H1 (cell line): ENCODE results near the gene GPR156. TPM values are rescaled to one million over a fixed set of nuclear protein-coding genes. Genes with fewer than 3 reads are reported as not detected.

Experiments
- CTCF ChIA-PET: fragments of 300-600 bp; sonication (Branson Sonifier 250); formaldehyde crosslinking; loops from one replicate; lab custom pipeline; 2021; ENCODE audit not compliant: partially characterized antibody; lab: Charles Lee
- POLR2A ChIA-PET: fragments of 300-600 bp; sonication (Branson Sonifier 250); formaldehyde crosslinking; loops from one replicate; lab custom pipeline; 2021; ENCODE audit warnings: inconsistent platforms; ENCODE audit not compliant: partially characterized antibody; lab: Charles Lee
- DNase-seq, 2 experiments: peaks; one replicate each; pipeline versions ENCODE4 v3.0.0 to v3.0.0-alpha.2; 2010 to 2022; ENCODE audit warnings: low spot score in 2 of 2, low read depth in 1 of 2, mixed read lengths in 1 of 2
- FAIRE-seq: peaks from 2 replicates; lab custom pipeline; 2011; peaks lifted over from hg19 to GRCh38; lab: Jason Lieb, UNC
- H2AFZ ChIP-seq: 2 replicates; pipeline ENCODE4 v1.8.1; 2012; ENCODE audit warnings: low read length, inconsistent platforms
- H2AK5ac ChIP-seq: 2 replicates; pipeline ENCODE4 v1.6.1; 2013; ENCODE audit warnings: low read depth, low read length
- H2BK120ac ChIP-seq: replicated peaks from 2 replicates; pipeline ENCODE3; 2013; ENCODE audit warnings: low read depth, low read length, inconsistent platforms
- H2BK12ac ChIP-seq: 2 replicates; pipeline ENCODE4 v1.6.1; 2013; ENCODE audit warnings: low read depth, low read length
- H2BK15ac ChIP-seq: 2 replicates; pipeline ENCODE4 v1.6.1; 2013; ENCODE audit warnings: low read length
- H2BK20ac ChIP-seq: 2 replicates; pipeline ENCODE4 v1.6.1; 2013; ENCODE audit warnings: low read length
- H2BK5ac ChIP-seq: 2 replicates; pipeline ENCODE4 v1.6.1; 2013; ENCODE audit warnings: low read depth, low read length
- H3K14ac ChIP-seq: 2 replicates; pipeline ENCODE4 v1.6.1; 2013; ENCODE audit warnings: inconsistent platforms; ENCODE audit not compliant: insufficient read length
- H3K18ac ChIP-seq: 2 replicates; pipeline ENCODE4 v1.6.1; 2013; ENCODE audit warnings: low read length; ENCODE audit errors: extremely low read depth
- H3K23ac ChIP-seq: 2 replicates; pipeline ENCODE4 v1.6.1; 2013; ENCODE audit warnings: inconsistent platforms; ENCODE audit not compliant: insufficient read length
- H3K23me2 ChIP-seq: 2 replicates; pipeline ENCODE4 v1.6.1; 2013; ENCODE audit warnings: low read depth, low read length
- H3K27ac ChIP-seq: 2 replicates; pipeline ENCODE4 v1.6.1; 2011; ENCODE audit warnings: low read depth, low read length, inconsistent platforms
- H3K27me3 ChIP-seq, 4 experiments: replicated peaks in 1 of 4; 1 replicate in 1 of 4; 2 replicates in 3 of 4; pipeline versions ENCODE4 v1.6.1 to v1.8.1; 2011 to 2013; ENCODE audit warnings: low read length in 3 of 4, mild to moderate bottlenecking in 3 of 4, inconsistent platforms in 2 of 4, mixed read lengths in 2 of 4, moderate library complexity in 1 of 4; ENCODE audit not compliant: control insufficient read depth in 3 of 4, insufficient read depth in 3 of 4; ENCODE audit errors: extremely low read depth in 1 of 4
- H3K36me3 ChIP-seq, 4 experiments: 2 replicates each; pipeline versions ENCODE4 v1.6.1 to v1.8.1; 2011 to 2013; ENCODE audit warnings: mild to moderate bottlenecking in 4 of 4, low read length in 3 of 4, moderate library complexity in 2 of 4, control low read depth in 1 of 4, inconsistent platforms in 1 of 4; ENCODE audit not compliant: insufficient read depth in 4 of 4, control insufficient read depth in 2 of 4
- H3K4ac ChIP-seq: replicated peaks from 2 replicates; pipeline ENCODE3; 2013; ENCODE audit warnings: low read length, low read depth, mixed read lengths, inconsistent platforms; ENCODE audit not compliant: insufficient read length
- H3K4me1 ChIP-seq, 4 experiments: replicated peaks in 1 of 4; 1 replicate in 1 of 4; 2 replicates in 3 of 4; pipeline versions ENCODE4 v1.6.1 to v1.8.1; 2011 to 2013; ENCODE audit warnings: low read length in 3 of 4, inconsistent platforms in 2 of 4, mixed read lengths in 1 of 4; ENCODE audit not compliant: insufficient read depth in 4 of 4, control insufficient read depth in 3 of 4
- H3K4me2 ChIP-seq, 2 experiments: 2 replicates each; pipeline versions ENCODE4 v1.6.1 to v1.8.1; 2011 to 2013; ENCODE audit warnings: low read depth in 2 of 2, low read length in 2 of 2, control low read depth in 1 of 2, inconsistent platforms in 1 of 2, mild to moderate bottlenecking in 1 of 2; ENCODE audit not compliant: insufficient read depth in 1 of 2
- H3K4me3 ChIP-seq, 4 experiments: fragments of 200-600, 300-600 bp in 1 of 4; sonication (generic), shearing (Covaris generic), sonication (Bioruptor Twin) in 1 of 4; 2 replicates each; pipeline versions ENCODE4 v1.5.1 to v1.8.1; 2011 to 2016; ENCODE audit warnings: low read length in 4 of 4, low read depth in 3 of 4, control low read depth in 2 of 4, inconsistent platforms in 2 of 4, mild to moderate bottlenecking in 2 of 4, mixed read lengths in 1 of 4, moderate library complexity in 1 of 4; ENCODE audit not compliant: insufficient read depth in 2 of 4; ENCODE audit errors: extremely low read depth in 1 of 4
- H3K56ac ChIP-seq: replicated peaks from 2 replicates; pipeline ENCODE3; 2013; ENCODE audit warnings: low read depth, mild to moderate bottlenecking, mixed read lengths, low read length, inconsistent platforms; ENCODE audit not compliant: insufficient read length
- H3K79me1 ChIP-seq: 2 replicates; pipeline ENCODE4 v1.6.1; 2013; ENCODE audit warnings: low read depth, low read length, control low read depth
- H3K79me2 ChIP-seq, 2 experiments: 2 replicates each; pipeline versions ENCODE4 v1.6.1 to v1.8.1; 2012 to 2013; ENCODE audit warnings: low read length in 2 of 2, mild to moderate bottlenecking in 2 of 2, inconsistent platforms in 1 of 2; ENCODE audit not compliant: insufficient read depth in 2 of 2, control insufficient read depth in 1 of 2
- H3K9ac ChIP-seq, 4 experiments: replicated peaks in 1 of 4; 1 replicate in 1 of 4; 2 replicates in 3 of 4; pipeline versions ENCODE4 v1.6.1 to v1.8.1; 2011 to 2013; ENCODE audit warnings: low read depth in 3 of 4, low read length in 3 of 4, control low read depth in 2 of 4, mild to moderate bottlenecking in 2 of 4, moderate library complexity in 2 of 4, inconsistent platforms in 1 of 4; ENCODE audit errors: extremely low read depth in 1 of 4
- H3K9me3 ChIP-seq, 2 experiments: 2 replicates each; pipeline versions ENCODE4 v1.6.1 to v1.8.1; 2012 to 2013; ENCODE audit warnings: mild to moderate bottlenecking in 2 of 2, moderate library complexity in 2 of 2, control low read depth in 1 of 2, inconsistent platforms in 1 of 2, low read depth in 1 of 2, low read length in 1 of 2, mixed read lengths in 1 of 2; ENCODE audit not compliant: insufficient read depth in 2 of 2
- H4K20me1 ChIP-seq, 2 experiments: replicated peaks in 1 of 2; 2 replicates each; pipeline versions ENCODE3 to v1.8.1; 2011 to 2013; ENCODE audit warnings: inconsistent platforms in 2 of 2, low read length in 2 of 2, mild to moderate bottlenecking in 1 of 2; ENCODE audit not compliant: insufficient read depth in 2 of 2, control insufficient read depth in 1 of 2
- H4K5ac ChIP-seq: 2 replicates; pipeline ENCODE4 v1.6.1; 2013; ENCODE audit warnings: low read length, low read depth, mixed read lengths, inconsistent platforms; ENCODE audit not compliant: insufficient read length
- H4K8ac ChIP-seq: 2 replicates; pipeline ENCODE4 v1.8.0; 2013; ENCODE audit warnings: mild to moderate bottlenecking, moderate library complexity, low read length, inconsistent platforms; ENCODE audit not compliant: insufficient read depth; ENCODE audit errors: extremely low read depth
- H4K91ac ChIP-seq: replicated peaks from 2 replicates; pipeline ENCODE3; 2013; ENCODE audit warnings: low read length, mixed read lengths, inconsistent platforms; ENCODE audit not compliant: insufficient read length
- SRF ChIP-seq: IDR thresholded peaks from 2 replicates; pipeline ENCODE4 v1.6.1; 2011; ENCODE audit warnings: mild to moderate bottlenecking, low read depth, low read length, moderate library complexity
- TCF12 ChIP-seq: IDR thresholded peaks from 2 replicates; pipeline ENCODE4 v1.6.1; 2011; ENCODE audit warnings: low read depth, mild to moderate bottlenecking, low read length
- WGBS, 2 experiments: shearing (Covaris generic) in 1 of 2; methylation state at CpG; one replicate each; pipeline versions ENCODE4 v1.1.6 to v1.1.7; 2013 to 2015; ENCODE audit warnings: low lambda C conversion rate in 2 of 2, mixed read lengths in 2 of 2, inconsistent platforms in 1 of 2, low coverage in 1 of 2, missing lambda C conversion rate in 1 of 2; ENCODE audit not compliant: insufficient replicate concordance in 2 of 2, insufficient coverage in 1 of 2, insufficient read length in 1 of 2; ENCODE audit errors: extremely low coverage in 1 of 2, missing lambda C conversion rate in 1 of 2; 5-methylcytosine and 5-hydroxymethylcytosine counted together
- polyA plus RNA-seq, 7 experiments: library from polyadenylated mRNA; depleted of rRNA in 3 of 7; stranded (reverse) in 5 of 7; unstranded in 2 of 7; fragments of >200 nt in 5 of 7; fragments of 200-250 nt in 2 of 7; gene quantifications; 1 replicate in 5 of 7; 2 replicates in 1 of 7; 4 replicates in 1 of 7; pipeline versions ENCODE4 v1.2.1 to v1.2.3, GENCODE V29; 2011 to 2013; ENCODE audit warnings: missing spikeins in 2 of 7, mixed read lengths in 2 of 7
- total RNA-seq: library from RNA; stranded (reverse); fragmentation: NEBNext Ultra II Directional; extraction: Animal tissue kit (Norgen Biotek cat#: 25700); gene quantifications from 2 replicates; pipeline ENCODE4 v1.2.1, GENCODE V29; 2021

Gene GPR156
- total and polyA plus RNA-seq, 2 of the 8 experiments (the other 6 are each of a cell fraction or from before 2014, with no cell fraction given), result 1.6 to 1.8 TPM

DNA sequence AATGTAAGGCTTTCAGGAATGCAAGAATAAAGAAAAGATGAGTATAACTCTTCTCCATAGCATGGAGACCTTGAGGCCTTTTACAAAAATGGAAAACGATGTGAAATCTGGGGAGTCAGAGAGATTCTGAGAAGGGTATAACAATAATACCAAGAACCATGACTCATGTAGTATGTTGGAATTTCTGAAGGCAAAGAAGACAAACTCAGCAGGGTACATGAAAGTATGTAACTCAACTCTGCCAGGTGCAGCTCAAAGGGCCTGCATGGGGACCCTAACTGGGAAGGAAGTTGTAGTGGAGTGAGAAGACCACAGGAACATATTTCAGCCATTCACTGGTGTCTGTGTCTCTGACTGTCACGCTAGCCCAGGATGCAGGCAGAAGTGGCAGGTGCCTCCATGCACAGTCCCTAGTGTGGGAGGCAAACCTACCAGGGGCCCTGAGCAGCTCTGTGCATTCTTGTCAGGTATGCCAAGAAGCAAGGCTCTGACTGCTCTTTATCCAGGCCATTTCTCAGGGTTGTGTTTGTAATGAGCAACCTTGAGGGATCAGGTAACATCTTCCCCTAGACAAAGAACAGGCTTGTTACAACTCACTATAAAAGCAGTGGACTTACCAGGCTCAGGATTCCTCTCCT, 57.2 kb downstream of the GPR156 start:
- Histone ChIP-seq H2BK15ac (no peak overlapping the region), H3K79me1 (no peaks in the 10 kb centered on the region), H2BK12ac (no peak overlapping the region), H3K27ac (no peak overlapping the region), H4K91ac (no peak overlapping the region), H2BK120ac (no peak overlapping the region), H3K36me3 (no peaks in the 10 kb centered on the region), H3K27me3 (no peaks in the 10 kb centered on the region), H4K5ac (no peak overlapping the region), H3K4me2 (no peak overlapping the region), H2BK5ac (no peak overlapping the region), H3K9ac (no peak overlapping the region), H4K20me1 (no peaks in the 10 kb centered on the region), H4K8ac (no peak overlapping the region), H3K23ac (no peak overlapping the region), H3K9me3 (0 out of 4 replicates have a peak, but pooled peaks cover 0 to 2% of the 10 kb centered on the region in 2 experiments), H3K56ac (no peak overlapping the region), H3K23me2 (no peaks in the 10 kb centered on the region), H2AFZ (no peak overlapping the region), H3K4ac (no peak overlapping the region), H3K4me3 (no peak overlapping the region), H3K4me1 (peaks cover 0 to 4% (median 3%) of the 10 kb centered on the region in 4 experiments; a peak in 4 of 7 replicates), H3K18ac (no peak overlapping the region), H2BK20ac (no peak overlapping the region), H3K14ac (no peak overlapping the region), H2AK5ac (no peak overlapping the region), H3K79me2 (no peaks in the 10 kb centered on the region)
- WGBS, 2 experiments, result 74% methylated on average over 2 of the region's 2 CpGs; no CpG with 5 or more reads in 1 of the 2 experiments
- peak; percentile 60 for FAIRE-seq
- no peak for DNase-seq
- TF ChIP-seq TCF12, result 0 out of 2 replicates have a peak, but pooled peaks have one; percentile 49
- TF ChIP-seq SRF, result no peak
- CTCF ChIA-PET, result interaction anchor here (1.1 to 2.8 kb wide), 4 partner anchors 16 to 189 kb away, joined by 3 to 13 read pairs (median 3); no protein-coding TSS in a partner anchor
- POLR2A ChIA-PET, result interaction anchor here (0.7 to 1.2 kb wide), 3 partner anchors 16 to 311 kb away, joined by 3 read pairs; partner anchors contain the start of gene LRRC58
